Measurements from ENCODE around the gene EEFSEC. TPM values are rescaled to one million over a fixed set of nuclear protein-coding genes. Genes with fewer than 3 reads are reported as not detected.
A peak's percentile ranks its signal among the peaks of the same experiment; 100 is the strongest.

Gene EEFSEC, protein sequence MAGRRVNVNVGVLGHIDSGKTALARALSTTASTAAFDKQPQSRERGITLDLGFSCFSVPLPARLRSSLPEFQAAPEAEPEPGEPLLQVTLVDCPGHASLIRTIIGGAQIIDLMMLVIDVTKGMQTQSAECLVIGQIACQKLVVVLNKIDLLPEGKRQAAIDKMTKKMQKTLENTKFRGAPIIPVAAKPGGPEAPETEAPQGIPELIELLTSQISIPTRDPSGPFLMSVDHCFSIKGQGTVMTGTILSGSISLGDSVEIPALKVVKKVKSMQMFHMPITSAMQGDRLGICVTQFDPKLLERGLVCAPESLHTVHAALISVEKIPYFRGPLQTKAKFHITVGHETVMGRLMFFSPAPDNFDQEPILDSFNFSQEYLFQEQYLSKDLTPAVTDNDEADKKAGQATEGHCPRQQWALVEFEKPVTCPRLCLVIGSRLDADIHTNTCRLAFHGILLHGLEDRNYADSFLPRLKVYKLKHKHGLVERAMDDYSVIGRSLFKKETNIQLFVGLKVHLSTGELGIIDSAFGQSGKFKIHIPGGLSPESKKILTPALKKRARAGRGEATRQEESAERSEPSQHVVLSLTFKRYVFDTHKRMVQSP
- 4.3 and 6.1 TPM in 2 replicates for total RNA-seq (2014; rRNA removed; shearing (Covaris generic))

DNA sequence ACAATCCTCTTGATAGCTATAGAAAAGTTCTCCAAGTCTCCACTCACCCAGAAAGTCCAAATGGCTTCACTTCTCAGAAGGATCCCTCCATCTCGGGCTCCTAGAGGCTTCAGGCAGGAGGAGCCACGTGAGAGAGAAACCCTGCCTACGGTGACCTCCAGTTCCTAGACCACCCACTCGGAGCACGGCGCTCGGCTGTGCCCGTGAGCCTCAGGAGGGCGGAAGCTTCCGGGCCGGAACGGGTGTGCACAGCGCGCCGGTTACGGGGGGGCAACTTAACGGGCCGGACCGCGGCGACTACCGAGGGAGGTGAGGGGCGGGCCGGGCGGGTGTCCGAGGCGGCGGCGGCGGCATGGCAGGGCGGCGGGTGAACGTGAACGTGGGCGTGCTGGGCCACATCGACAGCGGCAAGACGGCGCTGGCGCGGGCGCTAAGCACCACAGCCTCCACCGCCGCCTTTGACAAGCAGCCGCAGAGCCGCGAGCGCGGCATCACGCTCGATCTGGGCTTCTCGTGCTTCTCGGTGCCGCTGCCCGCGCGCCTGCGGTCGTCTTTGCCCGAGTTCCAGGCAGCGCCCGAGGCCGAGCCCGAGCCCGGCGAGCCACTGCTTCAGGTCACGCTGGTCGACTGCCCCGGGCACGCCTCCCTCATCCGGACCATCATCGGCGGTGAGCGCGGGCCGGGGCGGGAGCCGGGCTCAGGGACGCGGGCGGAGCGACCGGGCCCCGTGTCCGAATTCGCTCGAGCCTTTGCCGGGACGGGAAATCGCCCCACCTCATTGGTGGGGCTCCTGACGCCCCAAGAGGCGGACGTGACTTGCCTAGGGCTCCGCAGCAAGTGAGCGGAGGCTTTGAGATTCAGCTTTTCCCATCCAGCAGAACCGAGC, at the start of gene EEFSEC:
TSS of gene EEFSEC (plus strand) at position 326 of the 886 bp plus-strand sequence. CDS start at position 353, 27 bp downstream.
- DNase-seq (ENCODE audit: low spot score): peak; percentile 79

DNA sequence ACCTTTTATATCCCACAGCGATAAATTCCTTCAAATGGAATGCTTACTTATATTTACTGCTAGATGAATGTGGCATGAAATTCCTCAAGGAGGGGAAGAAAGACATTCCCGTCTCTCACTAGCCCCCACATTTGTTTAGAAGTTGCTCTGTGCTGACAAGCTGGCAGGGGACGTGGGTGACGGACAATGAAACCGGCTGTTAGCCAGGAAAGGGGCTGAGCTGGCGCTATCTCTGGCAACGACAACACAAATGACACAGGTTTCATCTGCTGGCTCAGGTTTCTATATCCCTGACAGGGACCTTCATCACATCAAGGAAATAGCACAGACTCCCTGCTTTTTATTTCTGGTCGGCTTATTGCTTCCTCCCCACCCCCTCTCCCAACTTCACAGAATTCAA, 45.4 kb upstream of the EEFSEC start:
- no peak for DNase-seq (ENCODE audit: low spot score)

DNA sequence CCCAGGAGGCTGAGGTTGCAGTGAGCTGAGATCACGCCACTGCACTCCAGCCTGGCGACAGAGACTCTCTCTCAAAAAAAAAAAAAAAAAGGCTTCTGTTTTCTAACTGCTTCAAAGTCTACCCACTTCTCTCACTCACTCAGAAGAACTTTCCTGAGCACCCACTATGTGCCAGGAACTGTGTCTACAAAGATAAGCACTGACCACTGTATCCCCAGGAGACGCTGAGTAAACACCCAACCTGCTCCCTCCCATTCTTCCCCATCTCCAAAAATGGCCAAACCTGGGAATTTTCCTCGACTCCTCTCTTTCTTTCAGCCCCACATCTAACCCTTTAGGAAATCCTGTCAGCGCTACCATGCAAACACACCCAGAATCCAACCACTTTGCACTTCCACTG, 42.1 kb upstream of the EEFSEC start:
- no peak for DNase-seq (ENCODE audit: low spot score)

DNA sequence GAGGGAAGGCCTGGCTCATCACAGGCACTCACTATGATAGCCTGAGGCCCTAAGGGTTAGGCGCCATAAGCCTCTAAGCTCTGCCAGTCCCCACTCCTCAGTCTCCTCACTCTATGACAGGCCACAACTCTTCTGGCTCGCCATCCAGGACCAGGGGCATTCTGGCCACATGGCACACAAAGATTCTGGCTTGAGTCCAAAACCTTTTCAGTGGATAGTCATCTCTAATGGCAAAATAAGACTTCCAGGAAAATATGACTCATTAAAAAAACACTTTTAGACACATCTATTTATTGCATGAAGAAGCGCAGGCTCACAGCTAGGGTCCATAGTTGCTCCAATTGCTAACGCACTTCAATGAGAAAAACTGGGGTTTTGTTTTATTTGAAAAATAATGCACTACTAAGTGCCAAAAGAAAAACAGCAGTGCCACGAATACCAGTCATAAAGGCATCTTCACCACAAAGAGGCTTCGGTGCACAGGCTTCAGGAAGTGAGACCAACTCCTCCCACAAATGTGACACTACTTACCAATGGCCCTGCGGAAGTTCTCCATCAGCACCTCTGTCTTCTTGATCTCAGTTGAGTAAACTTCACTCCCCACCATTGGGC, 40.8 kb upstream of the EEFSEC start:
- DNase-seq (ENCODE audit: low spot score): peak; percentile 86

DNA sequence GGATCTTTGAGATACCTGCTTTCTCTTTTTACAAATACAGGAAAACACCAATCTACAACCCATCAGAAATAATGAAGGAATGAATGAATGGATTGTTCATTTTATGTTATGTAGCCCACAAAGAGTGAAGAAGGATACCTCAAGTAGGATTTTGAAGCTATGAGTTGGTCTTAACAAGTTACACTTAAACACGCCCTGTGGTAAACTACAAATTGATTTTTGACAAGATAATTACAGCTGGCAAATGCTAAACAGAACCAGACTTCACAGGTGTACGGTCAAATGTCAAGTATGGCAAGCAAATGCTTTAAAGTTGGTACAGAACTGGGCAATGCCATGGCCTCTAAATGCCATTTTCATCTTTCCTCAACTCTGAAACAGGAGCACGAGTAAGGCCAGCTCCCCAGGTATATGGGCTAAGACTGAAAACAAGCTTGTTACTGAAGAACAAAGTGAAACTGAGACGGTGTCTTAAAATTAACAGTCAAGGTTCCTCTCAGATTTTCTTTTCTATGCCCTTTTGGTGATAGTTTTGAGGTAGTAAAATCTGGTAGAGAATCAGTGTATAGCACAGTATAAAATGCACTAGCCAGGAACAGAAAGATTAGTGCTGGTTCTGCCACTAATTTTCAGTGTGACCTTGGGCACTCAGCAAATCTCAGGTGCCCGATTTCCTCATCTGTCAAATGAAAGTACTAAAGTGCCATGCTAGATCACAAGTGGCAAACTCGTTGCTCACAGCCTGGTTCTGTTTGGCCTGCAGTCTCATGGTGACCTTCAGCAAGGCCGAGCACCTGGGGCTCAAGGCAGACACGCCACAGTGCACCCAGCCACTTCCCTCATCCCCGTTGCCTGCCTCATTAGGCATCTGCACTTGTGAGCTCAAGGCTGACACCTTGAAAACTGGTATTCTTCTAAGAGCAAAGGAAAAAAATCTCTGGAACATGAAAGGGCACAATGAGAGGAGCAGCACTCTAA, 39.2 kb upstream of the EEFSEC start:
- DNase-seq (ENCODE audit: low spot score): no peak

DNA sequence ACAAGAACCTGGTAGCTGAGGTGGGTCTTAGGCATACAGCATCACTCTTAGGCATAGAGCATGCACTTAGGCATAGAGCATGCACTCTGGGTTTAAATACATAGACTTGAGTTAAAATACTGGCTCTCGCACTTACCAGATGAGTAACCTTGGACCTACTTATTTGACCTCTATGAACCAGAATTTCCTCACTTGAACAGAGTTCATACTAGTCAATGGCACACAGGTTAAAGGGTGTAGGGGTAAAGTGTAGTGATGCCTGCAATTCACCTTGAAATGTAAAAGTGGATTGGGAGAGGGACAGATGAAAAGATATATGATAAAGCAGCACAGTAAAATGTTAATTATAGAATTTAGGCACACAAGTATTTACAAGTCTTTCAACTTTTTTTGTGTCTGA, 31.3 kb upstream of the EEFSEC start:
- no peak for DNase-seq (ENCODE audit: low spot score)

DNA sequence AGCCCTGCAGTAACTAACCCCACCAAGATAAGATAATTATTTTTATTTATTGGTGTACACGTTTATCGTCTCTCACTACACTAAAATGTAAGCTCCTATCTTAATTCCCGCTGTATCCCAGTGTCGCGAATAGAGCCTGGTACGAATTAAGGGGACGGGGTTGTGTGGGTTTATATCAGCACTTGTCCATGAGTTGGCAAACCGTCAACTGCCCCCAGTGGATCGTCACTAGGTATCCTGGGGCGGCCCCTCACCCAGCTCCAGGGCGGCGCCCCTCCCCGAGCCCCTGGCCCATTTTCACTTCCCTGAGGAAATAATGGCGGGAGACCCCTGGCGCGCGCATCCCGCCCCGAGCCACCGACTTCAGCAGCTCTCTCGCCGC, 30.1 kb upstream of the EEFSEC start:
- DNase-seq (ENCODE audit: low spot score): no peak

DNA sequence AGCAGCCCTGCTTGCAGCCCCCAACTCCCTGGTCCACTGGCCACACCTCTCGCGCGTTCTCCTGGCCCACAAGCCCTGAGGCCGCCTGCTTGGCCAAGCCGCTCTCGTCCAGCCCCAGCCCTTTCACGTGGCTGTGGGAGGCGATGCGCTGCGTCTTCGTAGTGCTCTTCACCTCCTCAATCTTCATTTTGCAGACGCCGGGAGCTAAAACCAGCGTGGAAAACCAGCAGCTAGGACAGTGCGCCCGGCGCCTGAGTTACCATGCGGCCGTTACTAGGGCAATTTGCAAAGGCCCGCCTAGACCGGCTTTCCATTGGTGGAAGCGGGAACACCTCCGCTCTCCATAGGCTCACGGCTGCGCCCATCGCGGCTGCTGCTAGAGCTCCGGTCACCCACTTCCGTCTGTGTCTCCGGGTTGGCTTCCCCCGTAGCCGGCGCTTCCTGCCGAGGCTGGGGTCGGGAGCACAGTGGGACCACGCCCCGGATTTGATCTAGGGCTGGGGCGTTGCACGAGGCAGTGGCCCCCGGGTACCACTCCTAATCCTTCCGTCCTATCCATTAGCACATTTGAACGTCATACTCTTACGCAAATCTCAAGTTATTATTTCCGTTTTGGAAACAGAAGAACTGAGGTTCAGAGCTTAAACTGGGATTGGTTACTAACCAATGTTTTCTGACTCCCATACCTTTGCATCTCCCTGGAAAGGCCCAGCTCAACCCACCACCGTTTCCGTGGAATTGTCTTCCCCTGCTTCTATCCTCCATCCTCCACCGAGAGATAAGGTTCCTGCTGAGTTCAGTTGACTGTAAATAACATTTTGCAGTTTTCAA, 29.5 kb upstream of the EEFSEC start, which contains the start of gene RUVBL1:
TSS of gene RUVBL1 (minus strand) at position 275 of the 831 bp plus-strand sequence. CDS start at position 187, 88 bp downstream.
- DNase-seq (ENCODE audit: low spot score): peak; percentile 98

DNA sequence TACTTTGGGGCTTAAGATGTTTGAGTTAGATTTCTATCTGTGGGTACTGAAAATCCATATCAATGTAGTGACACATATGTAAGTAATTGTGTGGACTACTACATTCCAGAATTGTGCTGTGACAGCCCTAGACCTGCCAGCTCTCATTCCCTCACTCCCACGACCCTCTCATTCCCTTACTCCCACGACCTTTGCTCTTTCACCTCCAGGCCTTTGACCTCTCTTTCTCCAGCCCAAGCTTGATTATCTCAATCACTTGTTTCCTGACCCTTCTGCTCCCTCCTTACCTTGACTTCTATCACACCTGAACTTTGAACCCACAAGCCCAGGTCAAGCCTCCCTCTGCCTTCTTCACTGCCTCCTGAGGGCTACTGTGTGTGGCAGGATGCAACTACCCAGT, 26.0 kb upstream of the EEFSEC start:
- no peak for DNase-seq (ENCODE audit: low spot score)

DNA sequence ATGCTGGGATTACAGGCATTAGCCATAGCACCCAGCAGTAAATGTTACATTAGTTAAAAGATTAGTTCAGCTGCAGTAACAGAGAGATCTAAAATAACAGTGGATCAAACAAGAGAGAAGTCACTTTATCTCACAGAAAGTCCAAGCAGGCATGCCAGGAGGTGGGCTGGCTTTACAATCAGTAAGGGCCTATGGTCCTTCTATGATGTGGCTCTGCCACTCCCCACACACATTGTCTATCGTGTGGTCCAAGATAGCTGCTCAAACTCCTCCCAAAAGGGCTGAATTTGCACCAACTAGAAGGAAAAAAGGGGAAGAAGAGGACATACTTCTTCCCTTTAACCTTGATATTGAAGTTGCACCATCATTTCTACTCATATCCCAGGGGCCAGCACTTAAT, 25.0 kb upstream of the EEFSEC start:
- no peak for DNase-seq (ENCODE audit: low spot score)

DNA sequence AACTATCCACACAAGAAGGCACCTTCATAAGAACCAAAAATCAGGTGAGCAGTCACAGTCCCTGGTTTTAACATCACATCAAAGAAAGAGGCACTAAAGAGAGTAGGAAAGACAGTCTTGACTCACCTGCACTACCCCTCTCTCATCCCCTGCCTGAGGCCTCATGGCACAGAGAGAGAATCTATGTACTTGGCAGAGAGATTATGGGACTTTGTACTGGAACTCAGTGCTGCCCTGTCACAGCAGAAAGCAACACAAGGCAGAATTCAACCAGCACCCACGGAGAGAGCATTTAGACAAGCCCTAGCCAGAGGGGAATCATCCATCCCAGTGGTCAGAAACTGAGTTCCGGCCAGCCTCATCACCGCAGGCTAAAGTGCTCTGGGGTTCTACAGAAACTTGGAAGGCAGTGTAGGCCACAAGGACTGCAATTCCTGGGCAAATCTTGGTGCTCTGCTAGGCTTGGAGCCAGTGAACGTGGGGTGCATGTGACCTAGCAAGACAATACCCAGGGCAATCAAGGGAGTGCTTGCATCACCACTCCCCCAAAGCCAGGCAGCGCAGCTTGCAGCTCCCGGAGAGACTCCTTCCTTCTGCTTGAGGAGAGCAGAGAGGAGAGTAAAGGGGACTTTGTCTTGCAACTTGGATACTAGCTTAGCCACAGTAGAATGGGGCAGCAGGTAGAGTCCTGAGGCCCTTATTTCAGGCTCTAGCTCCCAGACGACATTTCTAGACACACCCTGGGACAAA, 21.2 kb upstream of the EEFSEC start:
- DNase-seq (ENCODE audit: low spot score): no peak

DNA sequence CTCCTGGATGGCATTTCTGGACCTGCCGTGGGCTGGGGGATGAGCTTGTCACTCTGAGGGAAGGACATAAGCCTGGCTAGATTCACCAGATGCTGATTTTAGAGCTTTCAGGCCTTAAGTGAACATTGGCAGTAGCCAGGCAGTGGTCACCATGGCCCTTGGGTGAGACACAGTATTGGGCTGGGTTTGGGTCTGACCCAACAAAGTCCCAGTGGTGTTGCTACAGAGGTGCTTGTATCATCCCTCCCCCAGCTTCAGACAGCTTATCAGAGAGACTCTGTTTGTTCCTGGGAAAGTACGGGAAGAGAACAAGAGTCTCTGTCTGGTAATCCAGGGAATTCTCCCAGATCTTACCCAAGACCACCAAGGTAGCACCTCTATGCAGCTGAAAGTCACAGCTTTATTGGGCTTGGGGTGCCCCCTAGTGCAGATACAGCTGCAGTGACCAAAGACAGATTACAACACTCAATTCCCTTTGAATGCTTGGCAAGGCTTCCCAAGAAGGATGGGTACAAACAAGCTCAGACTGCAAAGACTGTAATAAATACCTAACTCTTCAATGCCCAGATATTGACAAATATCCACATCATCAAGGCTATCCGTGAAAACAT, 19.9 kb upstream of the EEFSEC start:
- DNase-seq (ENCODE audit: low spot score): peak; percentile 42

DNA sequence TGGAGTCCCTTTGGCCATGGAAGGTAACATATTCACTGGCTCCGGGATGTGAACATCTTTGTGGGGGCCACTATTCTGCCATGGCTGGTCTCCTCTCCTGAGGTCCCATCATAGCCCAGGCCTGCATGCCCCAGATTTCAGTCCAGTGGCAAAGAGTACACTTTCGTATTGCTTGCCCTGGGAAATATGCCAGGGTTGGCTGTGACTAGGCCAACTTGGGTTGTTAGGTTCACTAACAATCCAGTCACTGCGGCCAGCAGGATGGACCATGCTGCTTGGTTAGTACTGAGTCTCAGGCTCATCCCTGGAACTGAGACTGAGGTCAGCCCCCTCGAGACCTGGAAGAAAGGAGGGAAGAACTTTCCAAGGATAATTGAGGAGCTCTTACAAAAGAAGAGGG, 9.8 kb upstream of the EEFSEC start:
- DNase-seq (ENCODE audit: low spot score): no peak

DNA sequence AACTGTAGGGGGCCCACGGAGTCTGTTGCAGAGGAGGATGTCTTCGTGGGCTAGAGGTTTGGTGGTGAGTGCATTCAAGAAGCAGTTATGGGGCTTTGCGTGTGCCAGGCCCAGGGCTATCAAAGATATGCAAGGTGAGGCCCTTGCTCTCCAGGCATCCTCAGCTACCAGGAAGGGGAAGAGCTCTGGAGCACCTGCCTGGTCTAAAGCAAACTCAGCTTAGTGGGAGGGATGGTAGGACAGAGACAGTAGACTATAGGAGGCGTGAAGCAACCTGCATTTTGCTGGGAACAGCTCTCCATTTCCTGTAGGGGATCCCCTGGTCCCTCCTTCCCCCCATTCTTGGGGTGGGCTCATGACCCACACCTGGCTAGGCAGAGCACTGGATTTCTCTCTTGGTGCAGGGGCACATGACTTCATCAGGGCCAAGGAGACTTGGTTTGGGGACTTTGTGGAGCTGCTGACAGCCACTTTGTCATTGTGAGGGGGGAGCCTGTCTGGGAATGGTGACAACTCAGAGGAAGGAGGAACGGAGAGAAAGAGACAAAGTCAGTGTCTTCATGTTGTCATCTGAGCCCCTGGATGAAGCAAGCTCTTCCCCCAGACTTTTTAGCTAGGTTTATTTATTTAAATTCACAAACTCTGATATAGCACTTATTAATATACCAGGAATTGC, 8.6 kb upstream of the EEFSEC start:
- no peak for DNase-seq (ENCODE audit: low spot score)

DNA sequence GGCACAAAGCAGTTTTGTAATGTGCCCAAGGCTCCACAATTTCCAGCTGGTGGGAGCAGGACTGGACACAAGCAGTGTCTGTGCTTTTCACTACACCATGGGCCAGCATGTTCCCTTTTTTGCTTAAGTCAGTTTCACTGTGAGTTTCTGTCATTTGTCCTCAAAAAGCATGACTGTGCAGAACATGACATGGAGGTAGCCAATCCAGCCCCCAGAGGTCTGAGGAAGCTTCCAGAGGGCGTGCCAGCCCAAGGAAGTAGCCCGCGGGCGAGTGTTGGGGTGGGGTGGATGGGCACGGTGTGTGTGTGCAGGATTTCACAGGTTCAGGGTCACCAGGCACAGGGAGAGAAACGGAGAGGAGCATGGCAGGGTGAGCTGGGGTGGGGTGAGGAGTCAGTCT, 8.0 kb upstream of the EEFSEC start:
- no peak for DNase-seq (ENCODE audit: low spot score)

DNA sequence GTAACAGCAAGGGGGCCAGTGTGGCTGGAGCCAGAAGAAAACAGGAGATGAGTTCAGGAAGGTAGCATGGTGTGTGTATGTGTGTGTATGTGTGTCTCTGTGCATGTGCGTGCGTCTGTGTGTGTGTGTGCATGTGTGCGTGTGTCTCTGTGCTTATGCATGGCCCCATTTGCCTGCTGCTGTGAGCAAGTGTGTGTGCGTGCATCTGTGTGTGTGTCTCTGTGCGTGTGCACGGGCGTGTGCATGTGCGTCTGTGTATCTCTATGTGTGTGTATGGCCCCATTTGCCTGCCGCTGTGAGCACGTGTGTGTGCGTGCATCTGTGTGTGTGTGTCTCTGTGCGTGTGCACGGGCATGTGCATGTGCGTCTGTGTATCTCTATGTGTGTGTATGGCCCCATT, 7.1 kb upstream of the EEFSEC start:
- no peak for DNase-seq (ENCODE audit: low spot score)

DNA sequence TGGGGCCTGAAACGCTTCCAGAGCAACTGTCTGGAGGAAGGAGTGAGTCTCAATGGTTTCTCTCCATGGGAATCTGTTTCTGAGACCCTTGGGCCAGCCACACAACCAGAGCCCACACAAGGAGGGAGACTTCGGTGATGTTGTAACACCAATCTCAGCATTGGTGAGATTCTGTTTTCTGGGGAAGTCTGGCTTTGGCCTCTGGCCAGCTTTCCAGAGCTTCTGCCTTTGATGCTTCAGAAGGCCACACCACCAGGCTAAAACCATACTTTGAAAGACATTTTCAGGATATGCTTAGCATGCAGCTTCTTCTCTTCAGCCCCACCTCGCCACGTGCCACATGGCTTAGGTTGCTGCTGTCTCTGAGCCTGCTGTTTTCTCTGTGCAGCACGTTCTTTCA, 3.6 kb upstream of the EEFSEC start:
- DNase-seq (ENCODE audit: low spot score): no peak

DNA sequence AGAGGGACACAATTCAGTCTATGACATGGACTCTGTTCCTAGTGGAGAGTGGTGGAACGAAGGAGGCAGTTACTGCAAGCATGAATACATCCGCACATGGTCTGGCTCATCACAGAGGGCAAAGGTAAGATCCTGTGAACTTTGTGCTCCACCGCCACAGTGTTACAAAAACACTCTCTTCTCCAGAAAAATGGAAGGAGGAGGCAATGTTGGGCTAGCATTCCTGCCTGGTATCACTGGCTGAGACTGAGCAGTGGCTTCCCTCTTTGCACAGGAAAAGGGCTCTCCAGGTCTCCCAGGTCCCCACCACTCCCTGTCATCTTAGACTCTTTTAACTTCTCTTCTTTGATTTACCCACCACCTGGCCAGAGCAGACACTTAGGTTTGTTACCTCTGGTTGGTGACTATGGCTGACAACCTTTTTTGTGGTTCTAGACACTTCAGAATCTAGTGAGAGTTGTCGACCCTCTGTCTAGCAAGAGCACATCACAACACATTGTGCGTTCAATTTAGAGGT, 1.5 kb upstream of the EEFSEC start:
- DNase-seq (ENCODE audit: low spot score): no peak
